GM23338 (cell line): ENCODE results near the gene DIAPH3. TPM values are rescaled to one million over a fixed set of nuclear protein-coding genes. Genes with fewer than 3 reads are reported as not detected.
"Not testable (repeated sequence)": the region's sequence is repeated elsewhere in the genome, so short reads cannot be mapped to it uniquely, and the experiment has no call there.

Experiments
- ATAC-seq: fragments of 200-7000 bp; cut with Tn5 transposase; 3 replicates; pipeline ENCODE4 v1.9.1; 2020
- DNase-seq: peaks from one replicate; pipeline ENCODE4 v3.0.0-alpha.2; 2015; ENCODE audit warnings: low spot score
- H2AFZ ChIP-seq: fragments of 200-600 bp; sonication (generic); 2 replicates; pipeline ENCODE4 v1.8.0; 2016; ENCODE audit warnings: antibody characterized with exemption, mild to moderate bottlenecking, moderate library complexity
- H3F3A ChIP-seq: fragments of 200-600 bp; sonication (generic); replicated peaks from 2 replicates; pipeline ENCODE4 v1.8.0; 2017; ENCODE audit warnings: antibody characterized with exemption, mixed run types, low read depth
- H3K27ac ChIP-seq: fragments of 200-600 bp; sonication (generic); 2 replicates; pipeline ENCODE4 v1.6.1; 2016; ENCODE audit warnings: low read depth
- H3K27me3 ChIP-seq: fragments of 200-600 bp; sonication (generic); 2 replicates; pipeline ENCODE4 v1.8.0; 2016; ENCODE audit warnings: mild to moderate bottlenecking, mixed run types, moderate library complexity; ENCODE audit not compliant: insufficient read depth
- H3K36me3 ChIP-seq: fragments of 200-600 bp; sonication (generic); 2 replicates; pipeline ENCODE4 v1.8.0; 2016; ENCODE audit warnings: mild to moderate bottlenecking; ENCODE audit not compliant: insufficient read depth
- H3K4me1 ChIP-seq: fragments of 200-600 bp; sonication (generic); 2 replicates; pipeline ENCODE4 v1.8.0; 2016; ENCODE audit warnings: mild to moderate bottlenecking, moderate library complexity; ENCODE audit not compliant: insufficient read depth
- H3K4me2 ChIP-seq: fragments of 200-600 bp; sonication (generic); 2 replicates; pipeline ENCODE4 v1.7.1; 2017; ENCODE audit warnings: mixed run types
- H3K4me3 ChIP-seq: fragments of 200-600 bp; sonication (generic); 2 replicates; pipeline ENCODE4 v1.6.1; 2016; ENCODE audit warnings: mixed run types
- H3K79me2 ChIP-seq: fragments of 200-600 bp; sonication (generic); replicated peaks from 2 replicates; pipeline ENCODE4 v1.8.0; 2017; ENCODE audit warnings: mild to moderate bottlenecking; ENCODE audit not compliant: insufficient read depth
- H3K9me2 ChIP-seq: fragments of 200-600 bp; sonication (generic); 2 replicates; pipeline ENCODE4 v1.8.0; 2017; ENCODE audit not compliant: insufficient read depth
- H4K20me1 ChIP-seq: fragments of 200-600 bp; sonication (generic); replicated peaks from 2 replicates; pipeline ENCODE4 v1.8.0; 2017; ENCODE audit warnings: mild to moderate bottlenecking; ENCODE audit not compliant: insufficient read depth
- H3K27ac Mint-ChIP-seq: 2 replicates; pipeline ENCODE4 v1.8.0; 2020; ENCODE audit warnings: inconsistent platforms, mild to moderate bottlenecking, moderate library complexity, mixed read lengths
- H3K27me3 Mint-ChIP-seq: 3 replicates; pipeline ENCODE4 v1.8.0; 2022; ENCODE audit warnings: low read depth, mild to moderate bottlenecking, moderate library complexity, mixed read lengths, inconsistent platforms; ENCODE audit not compliant: insufficient read depth, poor library complexity
- H3K36me3 Mint-ChIP-seq: 3 replicates; pipeline ENCODE4 v1.8.0; 2021; ENCODE audit warnings: low read depth, mild to moderate bottlenecking, inconsistent platforms, moderate library complexity, mixed read lengths
- H3K4me1 Mint-ChIP-seq: 3 replicates; pipeline ENCODE4 v1.8.0; 2020; ENCODE audit warnings: mild to moderate bottlenecking, inconsistent platforms, mixed read lengths
- H3K4me3 Mint-ChIP-seq: 3 replicates; pipeline ENCODE4 v1.8.0; 2021; ENCODE audit warnings: moderate library complexity, mild to moderate bottlenecking, inconsistent platforms, mixed read lengths
- H3K9me3 Mint-ChIP-seq: 3 replicates; pipeline ENCODE4 v1.8.0; 2020; ENCODE audit warnings: moderate library complexity, mild to moderate bottlenecking, inconsistent platforms, mixed read lengths
- ETS1 ChIP-seq: IDR thresholded peaks from 2 replicates; pipeline ENCODE4 v1.6.1; 2016; ENCODE audit warnings: antibody characterized with exemption
- EZH2 ChIP-seq: fragments of 200-600 bp; sonication (generic); IDR thresholded peaks from one replicate; pipeline ENCODE4 v1.8.0; 2017; ENCODE audit warnings: antibody characterized with exemption, mild to moderate bottlenecking, low read depth; ENCODE audit not compliant: unreplicated experiment
- ZNF114 ChIP-seq: fragments of 250-450 bp; sonication (Bioruptor Pico); IDR thresholded peaks from 2 replicates; pipeline ENCODE4 v1.5.0; 2020; ENCODE audit warnings: mild to moderate bottlenecking, moderate library complexity
- polyA plus RNA-seq: library from polyadenylated mRNA; unstranded; fragments of >200 nt; fragmentation: Nextera tagmentation; extraction: Ambion mirVana; gene quantifications from 2 replicates; pipeline ENCODE4 v1.2.1, GENCODE V29; 2016
- total RNA-seq: library from RNA; depleted of rRNA; stranded (reverse); fragments of >200 nt; shearing (Covaris generic); gene quantifications from 2 replicates; pipeline ENCODE4 v1.2.3, GENCODE V29; 2014
- TF ChIP-seq, protein P1 (sequence below), 2 experiments: fragments of 200-600 bp in 1 of 2; sonication (generic) in 1 of 2; conservative IDR thresholded peaks; 2 replicates each; pipeline versions ENCODE4 v1.5.1 to v1.6.1; 2016 to 2017; ENCODE audit warnings: antibody characterized with exemption in 2 of 2, low read depth in 2 of 2, mild to moderate bottlenecking in 2 of 2, moderate library complexity in 1 of 2

The DIAPH3 gene
- total and polyA plus RNA-seq, 2 experiments from 2014 or later: 23.4 to 30.2 TPM

- H3K27me3 Mint-ChIP-seq, H3K27ac ChIP-seq: not testable (repeated sequence)
- peak; percentile 51 for ATAC-seq
Measured at GRCh38 chr13:60205499-60205898, 41.8 kb upstream of the DIAPH3 start.

GRCh38 chr13:60201286-60201685 lies 37.6 kb upstream of the DIAPH3 start:
- no peaks in the 10 kb centered on the region for H3K36me3 Mint-ChIP-seq
- Histone ChIP-seq H3K79me2 (no peaks in the 10 kb centered on the region), H3K27me3 (no peaks in the 10 kb centered on the region), H2AFZ (0 out of 2 replicates have a peak overlapping the region, but pooled peaks have one; percentile 43), H3K4me1 (no peaks in the 10 kb centered on the region), H3K27ac (no peak overlapping the region), H3K36me3 (no peaks in the 10 kb centered on the region), H3K9me2 (no peaks in the 10 kb centered on the region), H3K4me3 (no peak overlapping the region), H4K20me1 (no peaks in the 10 kb centered on the region), H3K4me2 (no peak overlapping the region), H3F3A (no peaks in the 10 kb centered on the region)
- DNase-seq (no peak), ATAC-seq (no peak)
- no peak overlapping the region for H3K4me3 Mint-ChIP-seq
- H3K27me3 Mint-ChIP-seq: peaks cover 3% of the 10 kb centered on the region
- no peaks in the 10 kb centered on the region for H3K4me1 Mint-ChIP-seq
- H3K9me3 Mint-ChIP-seq: no peaks in the 10 kb centered on the region
- TF ChIP-seq, protein P1, sequence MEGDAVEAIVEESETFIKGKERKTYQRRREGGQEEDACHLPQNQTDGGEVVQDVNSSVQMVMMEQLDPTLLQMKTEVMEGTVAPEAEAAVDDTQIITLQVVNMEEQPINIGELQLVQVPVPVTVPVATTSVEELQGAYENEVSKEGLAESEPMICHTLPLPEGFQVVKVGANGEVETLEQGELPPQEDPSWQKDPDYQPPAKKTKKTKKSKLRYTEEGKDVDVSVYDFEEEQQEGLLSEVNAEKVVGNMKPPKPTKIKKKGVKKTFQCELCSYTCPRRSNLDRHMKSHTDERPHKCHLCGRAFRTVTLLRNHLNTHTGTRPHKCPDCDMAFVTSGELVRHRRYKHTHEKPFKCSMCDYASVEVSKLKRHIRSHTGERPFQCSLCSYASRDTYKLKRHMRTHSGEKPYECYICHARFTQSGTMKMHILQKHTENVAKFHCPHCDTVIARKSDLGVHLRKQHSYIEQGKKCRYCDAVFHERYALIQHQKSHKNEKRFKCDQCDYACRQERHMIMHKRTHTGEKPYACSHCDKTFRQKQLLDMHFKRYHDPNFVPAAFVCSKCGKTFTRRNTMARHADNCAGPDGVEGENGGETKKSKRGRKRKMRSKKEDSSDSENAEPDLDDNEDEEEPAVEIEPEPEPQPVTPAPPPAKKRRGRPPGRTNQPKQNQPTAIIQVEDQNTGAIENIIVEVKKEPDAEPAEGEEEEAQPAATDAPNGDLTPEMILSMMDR (conservative IDR thresholded peaks at IDR 0.05; ENCODE audit: low read depth in 2 of 2): no peak
- TF ChIP-seq ZNF114 (CRISPR knock-in tag) (no peak), EZH2 (no peak), ETS1 (no peak)
- H3K27ac Mint-ChIP-seq: no peak overlapping the region

More at GRCh38 chr13:60205499-60205898, 41.8 kb upstream of the DIAPH3 start:
- TF ChIP-seq, protein P1 (conservative IDR thresholded peaks at IDR 0.05; ENCODE audit: low read depth in 2 of 2): peak in 1 of 2 experiments; percentile 46; a peak in 2 of 4 replicates
- H3K36me3 Mint-ChIP-seq, H3F3A ChIP-seq, H3K27me3 ChIP-seq, H3K4me1 Mint-ChIP-seq, H3K9me3 Mint-ChIP-seq, H3K4me3 Mint-ChIP-seq, H3K79me2 ChIP-seq, H2AFZ ChIP-seq, H3K4me1 ChIP-seq, H3K4me3 ChIP-seq, H3K4me2 ChIP-seq, H4K20me1 ChIP-seq, H3K27ac Mint-ChIP-seq, H3K36me3 ChIP-seq, H3K9me2 ChIP-seq: not testable (repeated sequence)
- DNase-seq: peak; percentile 31

- not testable (repeated sequence) for H3K27me3 ChIP-seq, H3K4me1 Mint-ChIP-seq, H3K4me3 Mint-ChIP-seq, H3K79me2 ChIP-seq, H3K4me2 ChIP-seq, H3K4me1 ChIP-seq, H2AFZ ChIP-seq, H3K4me3 ChIP-seq, H3K36me3 Mint-ChIP-seq, H3K36me3 ChIP-seq, H4K20me1 ChIP-seq, H3K27ac Mint-ChIP-seq, H3F3A ChIP-seq, H3K27ac ChIP-seq, H3K9me3 Mint-ChIP-seq, ATAC-seq, DNase-seq, H3K27me3 Mint-ChIP-seq, H3K9me2 ChIP-seq
Measured at GRCh38 chr13:60195893-60196292, 32.2 kb upstream of the DIAPH3 start.
